HG03342 (cell line): ENCODE data around the gene NELL2.
"Not testable (repeated sequence)": the region's sequence is repeated elsewhere in the genome, so short reads cannot be mapped to it uniquely, and the experiment has no call there.

Source experiments
- ATAC-seq: cut with Tn5 transposase; IDR thresholded peaks from one replicate; pipeline ENCODE4 v1.9.1; 2021; ENCODE audit warnings: mild to moderate bottlenecking, moderate library complexity; ENCODE audit not compliant: unreplicated experiment

NELL2 gene

DNA sequence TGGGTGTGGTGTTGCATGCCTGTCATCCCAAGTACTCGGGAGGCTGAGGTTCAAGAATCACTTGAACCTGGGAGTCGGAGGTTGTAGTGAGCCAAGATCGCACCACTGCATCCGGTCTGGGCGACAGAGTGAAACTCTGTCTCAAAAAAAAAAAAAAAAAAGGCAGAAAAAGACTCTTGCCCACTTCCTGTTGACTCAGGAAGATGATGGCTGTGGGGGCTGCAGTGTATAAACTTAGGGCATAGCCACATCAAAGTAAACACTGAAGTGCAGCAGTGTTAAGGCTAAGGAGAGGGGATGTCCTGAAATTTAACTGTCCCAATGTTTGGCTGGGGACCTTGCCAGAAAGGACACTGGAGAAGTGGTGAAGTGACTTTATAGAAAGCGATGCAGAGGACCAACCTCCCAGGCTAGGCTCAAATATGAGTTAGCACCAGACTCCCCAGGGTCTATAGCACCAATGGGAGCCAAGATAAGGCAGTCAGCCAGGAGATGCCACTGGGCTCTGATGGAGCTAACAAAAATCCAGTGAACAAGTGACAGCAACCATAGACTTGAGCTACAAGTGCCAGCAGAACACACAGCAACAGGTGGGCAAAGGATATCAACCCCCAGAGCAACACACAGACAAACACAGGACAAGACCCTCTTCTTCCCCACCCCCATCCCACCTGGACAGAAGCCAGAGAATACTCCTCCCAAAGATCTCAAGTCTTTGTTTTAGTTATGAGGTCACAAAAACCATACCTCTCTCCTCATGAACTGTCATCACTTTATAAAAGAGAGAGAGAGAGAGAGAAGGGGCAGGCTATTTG lies 28.0 kb downstream of the NELL2 start:
- ATAC-seq, result peak; percentile 79

DNA sequence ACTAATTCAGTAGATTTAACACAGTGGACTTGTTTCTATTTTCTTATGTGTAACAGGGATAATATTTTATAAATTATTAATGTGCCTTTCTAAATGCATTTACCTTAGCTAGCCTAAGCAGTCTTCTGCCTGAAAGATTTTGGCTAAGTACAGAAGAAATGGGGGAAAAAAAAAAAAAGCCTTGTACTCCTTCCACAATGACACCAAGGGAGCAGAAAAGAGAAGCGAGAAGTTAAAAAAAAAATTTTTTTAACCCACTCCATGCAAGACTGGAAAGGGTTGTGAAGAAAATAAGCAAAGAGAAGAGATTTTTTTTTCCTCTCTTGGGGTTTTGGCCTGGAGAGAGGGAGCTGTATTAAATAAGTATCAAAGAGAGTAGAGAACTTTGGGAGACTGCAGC lies 28.7 kb downstream of the NELL2 start:
- ATAC-seq, result peak; percentile 17

DNA sequence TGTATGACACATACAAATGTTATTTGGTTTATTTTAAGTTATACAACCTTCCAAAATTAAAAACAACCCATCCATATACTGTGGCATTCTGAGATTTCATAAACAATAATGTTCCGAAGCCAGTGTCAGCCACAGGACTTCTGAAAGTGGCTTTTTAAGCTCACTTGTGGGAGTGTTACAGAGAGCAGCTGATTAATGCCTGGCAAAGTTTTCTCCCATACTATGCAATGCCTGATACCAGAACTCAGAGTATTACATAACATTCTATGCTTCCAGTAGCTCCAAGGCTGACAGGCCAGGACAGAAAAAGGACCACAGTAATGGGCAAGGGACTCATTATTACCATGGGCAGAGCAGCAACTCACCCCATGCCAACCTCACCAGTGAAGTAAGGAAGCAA lies 29.3 kb downstream of the NELL2 start:
- ATAC-seq, result no peak

DNA sequence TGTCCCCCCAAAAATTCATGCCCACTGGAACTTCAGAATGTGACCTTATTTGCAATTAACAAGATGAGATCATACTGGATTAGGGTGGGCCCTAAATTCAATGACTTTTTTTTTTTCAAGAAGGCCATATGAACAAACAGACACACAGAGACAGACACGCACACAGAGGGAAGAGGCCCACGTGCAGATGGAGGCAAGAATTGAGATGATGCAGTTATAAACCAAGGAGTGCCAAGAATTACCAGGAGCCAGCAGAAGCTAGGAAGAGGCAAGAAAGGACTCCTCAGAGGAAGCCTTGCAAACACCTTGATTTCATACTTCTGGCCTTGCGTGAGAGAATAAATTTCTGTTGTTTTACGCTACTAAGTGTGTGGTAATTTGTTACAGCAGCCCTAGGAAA lies 33.4 kb downstream of the NELL2 start:
- no peak for ATAC-seq

DNA sequence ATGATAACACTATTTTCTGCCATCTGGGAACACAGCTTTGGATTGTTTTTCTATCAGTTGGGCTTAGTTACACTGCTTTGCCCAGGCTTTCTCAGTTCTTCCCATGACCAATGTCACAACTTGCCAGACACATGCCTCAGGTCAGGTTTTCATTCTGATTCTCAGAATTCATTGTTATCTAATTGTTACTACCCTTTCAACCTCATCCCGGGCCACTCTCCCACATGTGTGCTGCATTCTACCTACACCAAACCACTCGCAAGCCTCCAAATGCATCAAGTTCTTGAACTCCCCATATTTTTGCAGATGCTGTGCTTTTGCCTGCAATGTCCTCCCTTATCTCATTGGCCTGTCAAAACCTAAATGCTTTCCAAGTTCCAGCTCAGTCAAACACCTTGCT lies 36.3 kb downstream of the NELL2 start:
- no peak for ATAC-seq

DNA sequence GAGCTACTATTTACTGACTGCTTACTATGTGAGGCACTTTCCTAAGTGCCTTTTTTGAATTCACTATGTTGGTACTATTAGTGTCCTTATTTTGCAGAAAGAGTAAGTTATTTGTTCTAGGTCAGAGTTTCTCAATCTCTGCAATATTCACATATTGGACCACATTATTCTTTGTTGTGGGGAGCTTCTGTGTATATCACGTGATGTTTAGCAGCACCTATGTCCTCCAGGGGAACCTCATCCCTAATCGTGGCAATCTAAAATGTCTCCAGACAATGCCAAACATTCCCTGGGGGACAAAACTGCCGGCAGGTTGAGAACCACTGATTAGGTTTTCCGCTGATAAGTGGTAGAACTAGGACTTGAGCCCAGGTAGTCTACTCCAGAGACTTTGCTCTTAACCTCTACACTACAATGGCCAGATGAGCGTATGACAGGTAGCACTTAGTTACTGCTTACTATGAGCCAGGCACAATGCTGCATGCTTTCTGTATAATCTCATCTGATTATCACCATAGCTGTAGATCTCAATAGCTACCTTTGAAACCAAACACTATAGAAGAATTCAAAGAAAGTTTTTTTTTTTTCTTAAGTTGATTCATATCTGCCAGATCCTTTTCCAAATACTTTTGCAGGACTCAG lies 38.9 kb downstream of the NELL2 start:
- ATAC-seq, result no peak

DNA sequence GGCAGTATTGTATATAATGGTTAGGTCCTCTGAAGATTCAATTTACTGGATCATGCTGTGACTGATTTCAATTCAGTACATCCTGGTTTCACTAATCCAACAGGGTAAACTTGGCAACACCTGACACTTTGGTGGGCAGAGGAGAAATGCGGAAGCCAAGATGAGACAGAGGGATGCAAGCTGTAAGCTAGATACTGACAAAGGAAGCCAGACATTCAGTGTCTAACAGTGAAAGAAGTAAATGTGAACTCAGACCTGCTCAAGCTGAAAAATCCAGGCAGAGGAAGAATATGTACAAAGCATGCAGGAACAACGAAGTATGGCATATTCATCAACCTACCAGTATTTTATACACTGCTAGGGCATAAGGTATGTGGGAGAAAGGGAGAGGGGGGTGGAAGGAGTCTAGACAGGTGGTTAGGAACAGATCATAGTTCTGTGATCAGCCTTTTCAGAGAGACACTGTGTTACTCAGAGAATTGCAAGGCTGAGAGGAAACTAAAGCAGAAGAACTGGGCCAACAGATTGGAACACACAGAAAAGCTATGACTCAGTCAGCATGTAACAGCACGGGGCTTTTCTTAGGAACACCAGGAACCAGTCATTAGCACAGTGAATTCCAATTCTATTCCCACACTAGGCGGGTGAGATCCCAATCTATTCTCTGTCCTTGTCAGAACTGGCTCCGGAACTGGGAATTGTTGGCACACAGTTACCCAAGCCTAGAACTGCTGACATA lies 40.3 kb downstream of the NELL2 start:
- ATAC-seq, result no peak

DNA sequence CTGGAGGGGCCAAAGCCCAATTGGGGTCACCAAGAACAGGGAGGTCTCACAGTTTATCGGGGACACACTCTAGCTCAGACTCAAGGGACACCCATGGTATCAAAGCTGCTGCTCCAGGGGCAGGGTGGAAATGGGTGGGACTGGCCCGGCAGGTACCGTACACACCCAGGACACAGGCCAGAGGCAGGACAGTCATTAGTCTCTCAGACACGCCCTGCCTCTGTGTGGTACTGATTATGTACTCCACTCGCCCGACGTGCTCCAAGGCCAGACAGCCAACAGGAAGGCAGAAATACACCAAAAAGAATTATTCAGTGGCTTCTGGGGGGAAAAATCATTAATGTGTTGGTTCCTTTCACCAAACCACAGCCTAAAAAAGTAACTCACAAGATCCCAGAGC lies 41.1 kb downstream of the NELL2 start:
- not testable (repeated sequence) for ATAC-seq

DNA sequence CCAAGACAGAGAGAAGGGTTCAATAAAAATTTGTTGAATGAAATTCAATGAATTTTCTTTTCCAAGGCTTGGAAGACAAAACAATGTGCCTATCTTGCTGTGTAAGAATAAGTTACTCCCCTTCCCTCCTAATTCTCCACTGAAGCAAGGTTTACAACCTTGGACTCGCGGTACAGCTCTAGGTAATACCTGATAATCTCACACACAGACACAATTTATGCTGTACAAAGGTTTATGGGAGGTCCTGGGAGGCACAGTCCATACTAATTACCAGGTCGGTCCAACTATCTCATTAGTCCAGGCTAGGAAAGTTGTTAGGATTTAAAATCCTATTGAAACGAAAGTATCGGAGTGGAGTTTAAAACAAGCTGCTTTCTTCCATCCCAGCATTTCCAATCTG lies 42.6 kb downstream of the NELL2 start:
- no peak for ATAC-seq

DNA sequence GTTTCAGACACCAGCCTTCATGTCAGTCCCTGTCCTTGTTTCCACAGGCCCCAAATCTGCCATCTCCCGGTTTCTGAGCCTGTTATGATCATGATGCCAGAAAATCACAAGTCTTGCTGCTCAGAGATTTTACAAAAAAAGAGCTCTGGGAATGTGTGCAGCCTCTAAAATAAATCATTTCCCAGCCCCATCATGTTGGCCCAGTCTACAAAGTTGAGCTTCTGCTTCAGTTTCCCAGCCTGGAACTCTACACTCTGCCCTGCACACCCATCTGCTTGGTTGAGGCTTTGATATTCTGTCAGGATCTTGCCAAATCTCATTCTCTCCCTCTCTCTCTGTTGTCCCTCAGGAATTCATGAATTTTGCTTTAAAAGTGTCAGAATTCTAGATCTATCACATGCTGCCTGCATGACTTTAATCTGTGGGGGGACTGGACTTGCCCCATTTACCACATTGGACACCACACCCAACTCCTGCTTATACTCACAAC lies 45.5 kb downstream of the NELL2 start:
- no peak for ATAC-seq

DNA sequence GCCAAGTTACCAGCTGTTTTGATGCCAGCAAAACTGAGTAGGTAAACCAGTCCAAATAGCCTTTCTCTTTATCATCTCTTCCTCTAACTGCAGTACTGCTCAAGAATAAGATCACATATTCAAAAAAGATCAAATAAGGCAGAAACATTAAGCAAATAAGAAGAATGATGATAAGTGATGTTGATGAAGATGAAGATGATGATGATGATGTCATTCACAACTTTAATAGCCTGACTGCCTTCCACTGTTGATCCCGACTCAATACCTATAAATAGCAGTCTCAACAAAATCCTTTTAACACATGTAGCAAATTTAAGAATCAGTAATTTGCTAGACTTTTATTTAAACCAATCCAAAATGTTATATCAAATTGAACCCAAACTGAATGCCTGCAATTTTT lies 47.1 kb downstream of the NELL2 start:
- ATAC-seq, result no peak

DNA sequence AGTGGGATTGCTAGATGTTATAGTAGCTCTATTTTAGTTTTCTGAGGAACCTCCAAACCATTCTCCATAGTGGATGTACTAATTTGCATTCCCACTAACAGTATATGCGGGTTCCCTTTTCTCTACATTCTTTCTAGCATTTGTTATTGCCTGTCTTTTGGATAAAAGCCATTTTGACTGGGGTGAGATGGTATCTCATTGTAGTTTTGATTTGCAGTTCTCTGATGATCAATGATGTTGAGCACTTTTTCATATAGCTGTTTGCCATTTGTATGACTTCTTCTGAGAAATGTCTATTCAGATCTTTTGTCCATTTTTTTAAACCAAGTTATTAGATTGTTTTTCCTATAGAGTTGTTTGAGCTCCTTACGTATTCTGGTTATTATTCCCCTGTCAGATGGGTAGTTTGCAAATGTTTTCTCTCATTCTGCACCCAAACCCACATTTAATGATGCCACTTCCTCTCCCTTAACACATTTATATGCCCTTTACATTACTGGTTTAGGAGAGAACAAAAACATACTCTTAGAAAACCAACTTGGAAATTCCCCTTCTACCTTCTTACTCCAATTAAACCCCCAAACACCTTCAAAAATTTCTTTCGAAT lies 48.2 kb downstream of the NELL2 start:
- ATAC-seq, result no peak

DNA sequence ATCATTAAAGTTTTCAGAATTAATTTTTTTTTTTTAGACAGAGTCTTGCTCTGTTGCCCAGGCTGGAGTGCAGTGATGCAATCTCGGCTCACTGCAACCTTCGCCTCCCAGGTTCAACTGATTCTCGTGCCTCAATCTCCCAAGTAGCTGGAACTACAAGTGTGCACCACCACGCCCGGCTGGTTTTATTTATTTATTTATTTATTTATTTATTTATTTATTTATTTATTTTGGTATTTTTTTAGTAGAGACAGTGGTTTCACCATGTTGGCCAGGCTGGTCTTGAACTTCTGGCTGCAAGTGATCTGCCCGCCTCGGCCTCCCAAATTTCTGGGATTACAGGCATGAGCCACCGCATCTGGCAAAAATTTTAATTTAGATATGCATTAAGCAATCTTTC lies 54.4 kb downstream of the NELL2 start:
- not testable (repeated sequence) for ATAC-seq

DNA sequence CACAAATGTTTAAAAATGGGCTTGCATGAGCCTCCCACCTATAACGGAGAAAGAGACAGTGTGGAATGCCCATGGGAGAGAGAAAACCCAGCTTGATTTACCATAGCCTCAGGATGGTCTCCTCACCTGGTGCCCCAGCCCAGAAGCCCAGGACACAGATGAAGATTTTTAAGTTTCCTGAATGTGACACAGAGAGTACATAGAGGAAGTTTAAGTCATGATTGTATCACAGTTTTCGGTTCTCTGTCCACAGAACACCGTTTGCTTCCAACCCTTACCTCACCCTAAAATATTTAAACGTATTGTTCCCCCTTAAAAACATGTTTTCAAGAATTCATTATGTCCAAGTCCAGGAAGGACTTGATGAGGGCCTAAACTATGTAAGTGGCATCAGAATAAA lies 56.2 kb downstream of the NELL2 start:
- no peak for ATAC-seq

DNA sequence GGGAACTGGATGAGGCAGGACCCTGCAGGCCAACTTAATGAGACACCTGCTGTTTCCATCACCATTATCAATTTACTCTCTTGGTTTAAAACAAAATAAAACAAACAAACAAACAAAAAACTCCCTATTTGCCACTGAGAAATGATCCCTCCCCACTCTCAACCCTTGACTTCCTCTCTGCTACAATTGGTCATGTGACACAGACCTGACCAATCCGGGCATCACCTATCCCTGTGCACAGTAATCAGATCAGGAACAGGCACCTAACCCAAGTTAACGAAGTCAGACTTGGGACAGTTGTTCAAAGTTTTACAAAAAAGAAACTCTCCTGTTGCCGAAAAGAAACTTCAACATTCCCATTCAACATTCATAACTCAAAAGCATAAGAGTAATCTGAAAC lies 58.4 kb downstream of the NELL2 start:
- ATAC-seq, result no peak

DNA sequence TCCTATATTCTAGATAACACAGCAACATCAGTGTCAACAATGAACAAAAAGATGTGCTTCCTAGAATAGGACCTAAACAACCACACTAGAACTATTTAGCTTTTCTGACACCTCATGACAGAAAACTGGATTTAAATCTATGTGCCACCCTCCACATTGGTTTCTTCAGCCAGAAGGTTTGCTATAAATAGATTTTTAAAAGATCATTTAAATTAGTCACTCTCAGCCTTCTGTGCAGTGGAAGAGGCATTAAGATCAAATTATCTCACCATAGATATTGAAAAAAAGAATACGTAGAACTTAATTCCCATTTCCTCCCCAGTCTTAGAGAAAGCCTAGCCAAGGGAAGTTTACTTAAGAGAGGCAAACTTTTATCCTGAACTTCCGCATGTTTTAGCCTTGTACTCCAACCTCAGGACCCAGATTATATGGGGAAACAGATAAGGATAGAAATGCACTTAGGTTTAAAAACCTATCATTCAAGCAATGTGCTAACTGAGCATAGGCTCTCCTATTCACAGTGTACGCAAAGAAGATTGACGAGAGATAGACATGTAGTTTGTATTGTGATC lies 59.6 kb downstream of the NELL2 start:
- no peak for ATAC-seq

DNA sequence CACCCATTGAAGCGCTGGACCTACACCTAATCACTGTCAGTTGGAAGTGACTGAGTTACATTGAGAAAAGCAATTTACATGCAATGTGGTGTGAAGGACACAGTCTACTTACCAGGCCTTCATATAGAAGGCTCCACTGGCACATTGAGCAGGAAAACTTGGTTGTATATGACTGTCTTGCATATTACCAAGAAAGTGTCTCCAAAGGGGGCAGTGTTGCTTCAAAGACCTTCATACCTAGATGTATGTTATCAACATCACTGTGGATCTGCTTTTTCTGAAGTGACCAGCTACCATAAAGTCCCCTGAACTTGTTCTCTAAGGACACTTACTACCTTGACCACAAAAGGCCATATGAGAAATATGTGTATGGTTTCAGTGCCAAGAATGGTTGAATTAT lies 64.1 kb downstream of the NELL2 start:
- peak; percentile 54 for ATAC-seq

DNA sequence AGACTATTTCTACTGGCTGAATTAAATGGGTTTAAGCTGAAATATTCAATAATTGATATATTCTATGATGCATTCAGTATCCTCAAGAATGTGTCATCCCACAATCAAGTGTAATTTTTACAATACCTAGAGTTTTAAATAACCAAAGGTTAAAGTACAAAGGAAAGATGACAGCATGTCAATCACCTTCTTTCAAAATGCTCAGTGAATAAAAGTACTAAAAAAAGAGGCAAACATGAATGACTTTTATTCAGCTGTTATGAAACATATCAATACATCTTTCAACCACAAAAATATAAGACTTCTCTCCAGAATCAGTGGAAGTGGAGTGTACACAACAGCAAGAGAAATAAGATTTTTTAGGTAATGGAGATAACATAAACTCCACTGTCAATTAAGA lies 72.0 kb downstream of the NELL2 start:
- no peak for ATAC-seq

DNA sequence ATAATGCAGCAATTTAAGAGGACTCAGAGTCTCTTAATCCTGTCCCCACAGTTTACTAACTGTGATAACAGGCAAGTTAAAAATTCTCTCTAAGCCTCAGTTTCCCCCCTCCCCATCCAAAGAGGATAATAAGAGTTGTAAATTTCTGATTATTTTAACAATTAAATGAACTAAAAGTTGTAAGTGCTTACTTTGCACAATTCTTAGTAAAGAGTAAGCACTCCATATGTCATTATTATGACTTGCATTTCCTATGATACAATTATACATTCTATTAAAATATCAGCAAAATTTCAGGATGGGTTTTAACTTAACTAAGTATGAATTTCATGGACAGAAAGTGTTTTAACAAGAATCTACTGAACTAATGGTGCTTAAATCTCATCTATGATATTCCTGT lies 80.1 kb downstream of the NELL2 start:
- ATAC-seq, result no peak

DNA sequence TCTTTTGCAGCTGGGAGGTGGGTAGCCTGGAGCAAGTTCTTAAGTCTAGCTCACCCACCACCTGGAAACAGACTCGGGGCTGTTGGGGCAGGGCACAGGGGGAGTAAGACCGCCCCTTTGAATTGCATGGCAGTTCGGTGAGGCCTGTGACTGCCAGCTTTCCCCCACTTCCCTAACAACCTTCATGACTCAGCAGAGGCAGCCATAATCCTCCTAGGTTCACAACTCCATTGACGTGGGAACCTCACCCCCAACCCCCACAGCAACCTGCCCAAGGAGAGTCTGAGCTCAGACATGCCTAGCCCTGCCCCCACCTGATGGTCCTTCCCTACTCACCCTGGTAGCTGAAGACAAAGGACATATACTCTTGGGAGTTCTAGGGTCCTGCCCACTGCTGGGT lies 87.4 kb downstream of the NELL2 start:
- no peak for ATAC-seq

DNA sequence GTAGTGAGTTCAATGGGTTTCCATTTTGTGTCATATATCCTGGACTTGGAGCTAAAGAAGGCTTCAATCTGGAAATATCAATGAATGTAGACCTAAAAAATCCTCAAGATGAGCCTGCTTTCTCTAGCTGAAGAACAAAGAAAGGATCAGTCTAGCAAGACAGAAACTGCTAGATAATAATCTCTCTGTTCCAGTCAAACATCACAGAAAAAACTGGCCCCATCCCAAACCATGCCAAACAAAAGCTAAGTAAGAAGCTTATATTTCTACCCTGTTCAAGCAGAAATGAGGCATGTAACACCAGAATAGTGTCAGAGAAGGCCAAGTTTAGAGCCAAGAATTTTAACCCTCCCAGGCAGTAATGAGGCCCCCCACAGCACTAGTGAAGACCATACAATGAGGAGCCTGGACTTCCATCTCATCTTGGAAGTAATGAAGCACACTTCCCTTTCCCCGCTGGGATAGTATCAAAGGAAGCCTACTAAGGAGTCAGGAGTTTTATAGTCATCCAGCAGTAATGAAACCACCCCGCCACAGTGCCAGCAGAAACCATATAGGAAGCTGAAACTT lies 95.8 kb downstream of the NELL2 start:
- no peak for ATAC-seq
